T follicular helper cell (primary cell): ENCODE measurements around the gene FOXI3.

Source experiments
- DNase-seq: peaks from one replicate; pipeline ENCODE4 v3.0.0-alpha.2; 2020; ENCODE audit warnings: low read depth
- total RNA-seq, 2 experiments: gene quantifications; one replicate each; lab custom pipeline; 2026; lab: John Stamatoyannopoulos, UW

The FOXI3 gene
- total RNA-seq, result 0 reads per million in 2 experiments

GRCh38 chr2:88452565-88452905, at the start of gene FOXI3:
TSS of gene FOXI3 (minus strand) at chr2:88452693. CDS start at chr2:88452535, 158 bp downstream.
- no peak for DNase-seq

GRCh38 chr2:88500691-88501090, 48.2 kb upstream of the FOXI3 start:
- no peak for DNase-seq

GRCh38 chr2:88499204-88499603, 46.7 kb upstream of the FOXI3 start:
- DNase-seq, result no peak

GRCh38 chr2:88493481-88493880, 41.0 kb upstream of the FOXI3 start:
- no peak for DNase-seq

GRCh38 chr2:88492002-88492401, 39.5 kb upstream of the FOXI3 start:
- no peak for DNase-seq

GRCh38 chr2:88489181-88489580, 36.7 kb upstream of the FOXI3 start:
- DNase-seq, result no peak

- no peak for DNase-seq
These were observed 30.7 kb upstream of the FOXI3 start for GRCh38 chr2:88483200-88483599.

DNA sequence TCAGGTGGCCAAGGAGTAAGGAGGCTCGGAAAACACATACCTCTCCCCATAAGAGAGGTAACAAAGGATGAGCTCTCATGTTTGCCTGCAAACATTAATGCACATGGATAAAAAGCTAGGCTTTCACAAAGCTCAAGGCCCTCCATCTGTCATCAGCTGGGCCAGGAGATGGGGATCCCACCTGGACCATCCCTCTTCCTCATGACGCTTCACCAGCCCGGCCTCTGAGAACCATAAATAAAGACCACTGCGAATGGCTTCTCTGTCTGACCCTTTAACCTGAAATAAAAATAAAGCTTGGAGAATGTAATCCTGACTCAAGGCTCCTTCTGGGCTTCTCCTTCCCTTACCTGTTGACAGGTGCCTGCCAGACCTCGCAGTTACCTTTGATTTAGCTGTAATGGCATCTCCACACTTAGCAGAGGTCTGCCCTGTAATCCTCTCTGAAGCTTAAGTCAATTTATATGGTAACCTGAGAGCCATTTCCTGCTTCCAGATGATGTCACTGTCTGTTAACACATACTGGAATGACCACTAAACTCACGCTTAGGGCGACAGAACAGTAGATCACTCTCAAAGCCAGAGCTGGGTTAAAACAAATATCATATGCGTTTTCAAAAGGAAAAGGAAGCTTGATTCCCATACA, 29.3 kb upstream of the FOXI3 start:
- DNase-seq, result no peak

DNA sequence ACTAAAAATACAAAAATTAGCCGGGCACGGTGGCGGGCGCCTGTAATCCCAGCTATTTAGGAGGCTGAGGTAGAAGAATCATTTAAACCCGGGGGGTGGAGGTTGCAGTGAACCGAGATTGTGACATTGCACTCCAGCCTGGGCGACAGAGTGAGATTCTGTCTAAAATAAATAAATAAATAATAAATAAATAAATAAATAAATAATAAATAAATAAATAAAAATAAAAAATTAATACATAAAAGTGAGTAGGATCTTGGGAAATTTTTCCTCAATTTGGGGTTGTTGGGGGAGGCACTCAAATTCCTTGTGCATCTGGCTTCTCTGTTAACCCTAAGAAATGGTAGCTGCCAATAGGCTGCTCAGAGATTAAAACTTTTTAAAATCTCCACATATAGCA, 20.3 kb upstream of the FOXI3 start:
- no peak for DNase-seq

GRCh38 chr2:88471083-88471942, 18.8 kb upstream of the FOXI3 start:
- no peak for DNase-seq

- DNase-seq, result no peak
These were observed 17.0 kb upstream of the FOXI3 start for GRCh38 chr2:88469202-88470114.

- DNase-seq, result no peak
These were observed 11.7 kb upstream of the FOXI3 start for GRCh38 chr2:88464153-88464552.

- no peak for DNase-seq
These were observed 6.1 kb upstream of the FOXI3 start for GRCh38 chr2:88458633-88459032.

- DNase-seq, result no peak
These were observed 588 bp upstream of the FOXI3 start for GRCh38 chr2:88452980-88453582.

GRCh38 chr2:88451811-88452564, 505 bp downstream of the FOXI3 start:
- DNase-seq, result no peak

DNA sequence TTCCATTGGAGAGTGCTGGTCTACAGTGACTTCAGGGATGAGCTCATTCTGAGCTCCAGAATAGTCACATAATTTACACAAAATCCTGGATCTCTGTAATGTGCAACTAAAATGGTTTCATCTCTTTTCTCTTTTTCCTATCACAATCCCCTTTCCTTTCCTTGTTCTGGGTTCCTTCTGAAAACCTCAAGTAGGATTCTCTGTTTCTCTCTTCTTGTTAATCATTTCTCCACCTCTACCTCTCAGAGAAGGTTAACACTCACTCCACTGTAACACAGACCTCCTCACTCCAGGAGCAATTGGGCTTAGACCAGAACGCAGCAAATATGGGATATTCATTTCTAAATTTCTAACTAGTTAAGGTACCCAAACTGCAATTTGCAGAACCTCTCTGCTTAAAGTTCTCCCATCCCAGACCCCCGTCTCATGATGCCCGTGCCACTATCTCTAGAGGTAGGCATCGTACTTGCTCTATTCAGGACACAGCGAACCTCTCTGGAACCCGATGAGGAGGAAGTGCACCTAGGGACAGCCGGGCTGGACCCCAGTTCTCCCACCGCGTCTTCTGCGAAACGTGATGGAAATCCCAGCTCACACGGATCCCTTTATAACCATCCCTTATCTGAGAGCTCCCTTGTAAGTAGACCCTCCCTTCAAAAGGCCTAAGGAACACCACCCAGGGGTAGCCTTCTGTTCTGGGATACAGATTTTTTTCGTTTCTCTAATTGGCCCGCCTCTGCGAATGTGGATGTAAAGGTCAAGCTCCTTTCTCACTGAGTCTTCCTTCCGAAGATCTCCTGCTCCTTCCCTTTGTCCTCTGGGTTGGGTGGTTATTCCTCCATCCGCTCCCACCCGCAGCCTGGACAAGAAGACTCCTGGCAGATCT, 1.3 kb downstream of the FOXI3 start:
- DNase-seq, result no peak

DNA sequence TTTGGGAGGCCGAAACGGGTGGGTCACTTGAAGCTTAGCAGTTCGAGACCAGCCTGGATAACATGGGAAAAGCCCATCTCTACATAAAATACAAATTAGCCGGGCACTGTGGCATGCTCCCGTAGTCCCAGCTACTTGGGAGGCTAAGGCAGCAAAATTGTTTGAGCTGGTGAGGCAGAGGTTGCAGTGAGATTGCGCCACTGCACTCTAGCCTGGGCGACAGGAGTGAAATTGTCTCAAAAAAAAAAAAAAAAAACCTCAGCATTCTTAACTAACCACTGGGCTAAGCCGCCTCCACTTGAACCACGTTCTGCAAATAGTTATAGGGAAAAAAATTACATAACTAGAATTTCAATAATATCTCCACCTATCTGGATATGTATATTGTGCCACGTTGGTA, 2.3 kb downstream of the FOXI3 start:
- DNase-seq, result no peak

DNA sequence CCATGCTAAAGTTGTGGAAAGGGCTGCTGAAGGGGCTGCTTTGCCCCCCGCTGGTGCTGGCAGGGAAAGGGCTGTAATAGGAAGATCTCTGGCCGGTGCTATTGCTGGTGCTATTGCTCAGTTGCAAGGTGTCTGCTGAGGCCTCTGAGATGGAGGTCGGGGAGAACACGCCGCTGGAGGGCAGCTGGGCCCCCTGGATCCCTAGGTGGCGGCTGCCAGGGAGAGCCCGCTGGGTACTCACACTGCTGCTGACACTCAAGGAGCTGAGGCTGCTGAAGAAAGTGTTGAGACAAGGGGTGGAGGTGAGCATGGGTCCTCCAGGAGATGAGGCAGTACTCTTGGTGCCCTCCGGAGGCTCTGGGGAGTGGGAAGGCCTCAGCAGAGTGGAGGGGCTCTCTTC, 4.2 kb downstream of the FOXI3 start:
- DNase-seq, result no peak

DNA sequence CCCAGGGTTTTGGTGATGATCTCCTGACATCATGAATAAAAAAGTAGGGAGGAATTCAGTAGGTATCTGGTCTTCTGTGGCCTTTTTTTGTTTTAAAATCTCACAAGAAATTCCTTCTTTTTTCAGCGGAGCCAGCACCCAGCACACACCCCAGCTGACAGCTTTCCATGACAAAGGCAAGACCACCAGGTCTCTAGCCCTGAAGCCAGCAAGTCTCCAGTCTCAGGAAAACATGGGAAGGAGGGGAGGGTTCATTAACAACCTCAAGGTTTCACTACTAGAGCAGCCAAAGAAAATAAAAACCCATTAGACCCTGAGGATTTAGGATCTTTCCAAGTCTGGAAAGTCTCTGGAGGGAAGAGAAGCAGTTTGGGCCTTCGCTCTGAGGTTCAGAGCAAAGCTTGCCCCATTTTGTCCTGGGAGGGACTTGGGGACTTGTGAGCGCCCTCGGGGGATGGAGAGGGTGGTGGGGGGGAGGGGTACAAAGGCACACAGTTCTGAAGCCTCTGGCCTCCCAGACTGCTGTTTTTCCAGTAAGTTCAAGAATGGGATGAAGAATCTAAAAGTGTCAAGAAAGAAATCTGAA, 9.0 kb downstream of the FOXI3 start:
- DNase-seq, result no peak

- DNase-seq, result no peak
These were observed 10.0 kb downstream of the FOXI3 start for GRCh38 chr2:88442473-88442872.
